Endothelial cell (in vitro differentiated cells): ENCODE measurements around the gene HS3ST5. TPM values are rescaled to one million over a fixed set of nuclear protein-coding genes. Genes with fewer than 3 reads are reported as not detected.

ENCODE experiments used
- DNase-seq: peaks from one replicate; pipeline ENCODE4 v3.0.0; 2021; ENCODE audit warnings: low spot score
- H3K27ac Mint-ChIP-seq: one replicate; pipeline ENCODE4 v1.8.0; 2021; ENCODE audit warnings: mixed read lengths, inconsistent platforms; ENCODE audit not compliant: unreplicated experiment
- H3K27me3 Mint-ChIP-seq: one replicate; pipeline ENCODE4 v1.8.0; 2021; ENCODE audit warnings: mild to moderate bottlenecking, moderate library complexity, mixed read lengths, inconsistent platforms; ENCODE audit not compliant: unreplicated experiment
- H3K36me3 Mint-ChIP-seq: one replicate; pipeline ENCODE4 v1.8.0; 2021; ENCODE audit warnings: mild to moderate bottlenecking, low read depth, mixed read lengths, inconsistent platforms; ENCODE audit not compliant: unreplicated experiment
- H3K4me1 Mint-ChIP-seq: one replicate; pipeline ENCODE4 v1.8.0; 2021; ENCODE audit warnings: mild to moderate bottlenecking, mixed read lengths, inconsistent platforms; ENCODE audit not compliant: unreplicated experiment
- H3K4me3 Mint-ChIP-seq: one replicate; pipeline ENCODE4 v1.8.0; 2021; ENCODE audit warnings: mild to moderate bottlenecking, mixed read lengths, inconsistent platforms; ENCODE audit not compliant: unreplicated experiment
- H3K9me3 Mint-ChIP-seq: one replicate; pipeline ENCODE4 v1.8.0; 2021; ENCODE audit warnings: mixed read lengths, inconsistent platforms; ENCODE audit not compliant: unreplicated experiment
- CTCF ChIP-seq: fragments of 200-600 bp; sonication (generic); IDR thresholded peaks from one replicate; pipeline ENCODE4 v1.5.0; 2021; ENCODE audit warnings: antibody characterized with exemption; ENCODE audit not compliant: unreplicated experiment
- long read RNA-seq: library from polyadenylated mRNA; unstranded; transcript quantifications from one replicate; pipeline ENCODE4 v2.0.0, GENCODE V29; 2020; ENCODE audit not compliant: unreplicated experiment
- total RNA-seq: library from RNA; stranded (reverse); fragmentation: NEBNext Ultra II Directional; extraction: Animal tissue kit (Norgen Biotek cat#: 25700); gene quantifications from one replicate; pipeline ENCODE4 v1.2.1, GENCODE V29; 2021; ENCODE audit not compliant: unreplicated experiment

HS3ST5 gene
- 0.51 TPM for total RNA-seq
- long read RNA-seq: 0 reads

GRCh38 chr6:114342826-114343781, at the start of gene HS3ST5:
Gene HS3ST5 (minus strand): TSS chr6:114343023. CDS start chr6:114062845, 280,178 bp downstream.
- peaks cover 6% of the 10 kb centered on the region for H3K4me1 Mint-ChIP-seq
- H3K36me3 Mint-ChIP-seq: peaks cover 4% of the 10 kb centered on the region
- H3K4me3 Mint-ChIP-seq: peak within 1 kb of the TSS; percentile 96
- peak within 1 kb of the TSS; percentile 87 for H3K27ac Mint-ChIP-seq
- peak; percentile 80 for DNase-seq
- H3K9me3 Mint-ChIP-seq: no peaks in the 10 kb centered on the region
- H3K27me3 Mint-ChIP-seq: peaks cover 11% of the 10 kb centered on the region
- TF ChIP-seq CTCF: no peak

- no peaks in the 10 kb centered on the region for H3K36me3 Mint-ChIP-seq
- no peak for DNase-seq
- no peaks in the 10 kb centered on the region for H3K27me3 Mint-ChIP-seq
- no peak for TF ChIP-seq CTCF
- H3K9me3 Mint-ChIP-seq: no peaks in the 10 kb centered on the region
- no peak overlapping the region for H3K4me3 Mint-ChIP-seq
- no peaks in the 10 kb centered on the region for H3K4me1 Mint-ChIP-seq
- H3K27ac Mint-ChIP-seq: no peak overlapping the region
These were observed 47.4 kb upstream of the HS3ST5 start for GRCh38 chr6:114390176-114390575.

GRCh38 chr6:114389111-114389510, 46.3 kb upstream of the HS3ST5 start:
- H3K4me3 Mint-ChIP-seq: no peak overlapping the region
- no peaks in the 10 kb centered on the region for H3K4me1 Mint-ChIP-seq
- no peak overlapping the region for H3K27ac Mint-ChIP-seq
- H3K9me3 Mint-ChIP-seq: no peaks in the 10 kb centered on the region
- H3K27me3 Mint-ChIP-seq: no peaks in the 10 kb centered on the region
- no peak for TF ChIP-seq CTCF
- H3K36me3 Mint-ChIP-seq: no peaks in the 10 kb centered on the region
- no peak for DNase-seq

GRCh38 chr6:114382406-114382805, 39.6 kb upstream of the HS3ST5 start:
- H3K4me3 Mint-ChIP-seq: no peak overlapping the region
- TF ChIP-seq CTCF: no peak
- no peaks in the 10 kb centered on the region for H3K36me3 Mint-ChIP-seq

GRCh38 chr6:114377881-114378280, 35.1 kb upstream of the HS3ST5 start:
- Mint-ChIP-seq H3K27me3 (no peaks in the 10 kb centered on the region), H3K36me3 (no peaks in the 10 kb centered on the region), H3K9me3 (no peaks in the 10 kb centered on the region), H3K4me3 (no peak overlapping the region), H3K4me1 (no peaks in the 10 kb centered on the region), H3K27ac (no peak overlapping the region)
- TF ChIP-seq CTCF: no peak
- DNase-seq: no peak

More at GRCh38 chr6:114382406-114382805, 39.6 kb upstream of the HS3ST5 start:
- H3K27ac Mint-ChIP-seq: no peak overlapping the region
- H3K27me3 Mint-ChIP-seq: no peaks in the 10 kb centered on the region
- no peaks in the 10 kb centered on the region for H3K9me3 Mint-ChIP-seq
- H3K4me1 Mint-ChIP-seq: no peaks in the 10 kb centered on the region
- no peak for DNase-seq
